HCT116 (cell line): ENCODE results near the gene PLCH2. TPM values are rescaled to one million over a fixed set of nuclear protein-coding genes. Genes with fewer than 3 reads are reported as not detected.

Experiments used
- ATAC-seq: fragments of 200-7000 bp; cut with Tn5 transposase; 2 replicates; pipeline ENCODE4 v1.9.1; 2020; ENCODE audit warnings: mild to moderate bottlenecking, moderate library complexity
- BruUV-seq: library from RNA; stranded (reverse); fragments of 400-500 nt; replicated peaks from 2 replicates; lab custom pipeline; 2021; lab: Mats Ljungman, UMichigan
- CTCF ChIA-PET: fragments of 300-600 bp; sonication (Branson Sonifier 250); formaldehyde crosslinking; loops from one replicate; lab custom pipeline; 2021; ENCODE audit warnings: antibody characterized with exemption; lab: Charles Lee
- POLR2A ChIA-PET: fragments of 300-600, 350-600 bp; sonication (Branson Sonifier 250); formaldehyde crosslinking; loops from one replicate; lab custom pipeline; 2021; ENCODE audit warnings: antibody characterized with exemption; lab: Charles Lee
- RAD21 ChIA-PET, 2 experiments: fragments of 300-600 bp; sonication (Branson Sonifier 250); formaldehyde crosslinking; loops; one replicate each; lab custom pipeline; 2023; ENCODE audit warnings: low total read pairs in 2 of 2; ENCODE audit not compliant: uncharacterized antibody in 2 of 2, unreplicated experiment in 2 of 2, low non-redundant PET in 1 of 2; lab: Charles Lee
- DNase-seq: peaks from one replicate; pipeline ENCODE4 v3.0.0-alpha.2; 2010; ENCODE audit warnings: low read depth, low spot score
- H2AFZ ChIP-seq: fragments of 200-600 bp; shearing (Covaris generic), sonication (generic); 2 replicates; pipeline ENCODE4 v1.6.1; 2017; ENCODE audit warnings: low read depth, mixed run types, mixed read lengths, antibody characterized with exemption, low read length; ENCODE audit not compliant: poor library complexity, severe bottlenecking
- H3K27ac ChIP-seq: 2 replicates; pipeline ENCODE4 v1.5.1; 2012; ENCODE audit warnings: low read depth, low read length
- H3K27me3 ChIP-seq: fragments of 200-600 bp; sonication (generic); 2 replicates; pipeline ENCODE4 v1.6.1; 2016; ENCODE audit warnings: mixed run types, low read length, mixed read lengths; ENCODE audit not compliant: insufficient read depth
- H3K36me3 ChIP-seq, 2 experiments: fragments of 200-500 bp in 1 of 2; fragments of 200-600 bp in 1 of 2; sonication (Bioruptor generic) in 1 of 2; sonication (generic) in 1 of 2; 2 replicates each; pipeline versions ENCODE4 v1.5.1 to v1.6.1; 2014 to 2016; ENCODE audit warnings: low read length in 2 of 2, inconsistent platforms in 1 of 2, mixed read lengths in 1 of 2, mixed run types in 1 of 2; ENCODE audit not compliant: insufficient read depth in 2 of 2, control insufficient read depth in 1 of 2
- H3K4me1 ChIP-seq, 2 experiments: fragments of 200-600 bp in 1 of 2; sonication (generic) in 1 of 2; 2 replicates each; pipeline versions ENCODE4 v1.5.1 to v1.6.1; 2012 to 2017; ENCODE audit warnings: low read length in 2 of 2, inconsistent platforms in 1 of 2, mild to moderate bottlenecking in 1 of 2, mixed read lengths in 1 of 2, mixed run types in 1 of 2, moderate library complexity in 1 of 2; ENCODE audit not compliant: insufficient read depth in 2 of 2, control insufficient read depth in 1 of 2
- H3K4me2 ChIP-seq: fragments of 200-600 bp; sonication (generic); 2 replicates; pipeline ENCODE4 v1.6.1; 2017; ENCODE audit warnings: mixed run types, low read length, mixed read lengths
- H3K4me3 ChIP-seq, 2 experiments: fragments of 200-600 bp in 1 of 2; sonication (generic) in 1 of 2; replicated peaks in 1 of 2; 2 replicates each; pipeline ENCODE4 v1.5.1; 2011 to 2016; ENCODE audit warnings: low read length in 2 of 2, control low read depth in 1 of 2, low read depth in 1 of 2, mild to moderate bottlenecking in 1 of 2, mixed read lengths in 1 of 2, mixed run types in 1 of 2
- H3K79me2 ChIP-seq: fragments of 200-600 bp; sonication (generic); 2 replicates; pipeline ENCODE4 v1.6.1; 2017; ENCODE audit warnings: mild to moderate bottlenecking, mixed run types, low read length, moderate library complexity, mixed read lengths; ENCODE audit not compliant: insufficient read depth
- H3K9ac ChIP-seq: fragments of 200-600 bp; sonication (generic); 2 replicates; pipeline ENCODE4 v1.6.1; 2016; ENCODE audit warnings: low read length, mixed read lengths
- H3K9me2 ChIP-seq: fragments of 200-600 bp; sonication (generic), shearing (Covaris generic); 2 replicates; pipeline ENCODE4 v1.6.1; 2017; ENCODE audit warnings: mixed run types, mild to moderate bottlenecking, moderate library complexity; ENCODE audit not compliant: insufficient read depth
- H3K9me3 ChIP-seq, 2 experiments: fragments of 200-500 bp in 1 of 2; fragments of 200-600 bp in 1 of 2; sonication (Bioruptor generic) in 1 of 2; sonication (generic) in 1 of 2; 2 replicates each; pipeline ENCODE4 v1.6.1; 2014 to 2017; ENCODE audit warnings: low read length in 2 of 2, mixed read lengths in 2 of 2, inconsistent platforms in 1 of 2, low read depth in 1 of 2, mild to moderate bottlenecking in 1 of 2, mixed run types in 1 of 2, moderate library complexity in 1 of 2; ENCODE audit not compliant: control insufficient read depth in 1 of 2, insufficient read depth in 1 of 2
- H4K20me1 ChIP-seq: fragments of 200-600 bp; sonication (generic), shearing (Covaris generic); 2 replicates; pipeline ENCODE4 v1.6.1; 2017; ENCODE audit warnings: mixed run types, mild to moderate bottlenecking, moderate library complexity; ENCODE audit not compliant: insufficient read depth
- CEBPB ChIP-seq: IDR thresholded peaks from 2 replicates; pipeline ENCODE4 v1.6.1; 2012; ENCODE audit warnings: low read depth
- EGR1 ChIP-seq: IDR thresholded peaks from 2 replicates; pipeline ENCODE4 v1.6.1; 2012; ENCODE audit warnings: low read depth
- ELF1 ChIP-seq: IDR thresholded peaks from 2 replicates; pipeline ENCODE4 v1.6.1; 2012; ENCODE audit warnings: low read depth, borderline replicate concordance
- EZH2 ChIP-seq: fragments of 200-600 bp; sonication (generic); IDR thresholded peaks from 2 replicates; pipeline ENCODE4 v1.6.1; 2017; ENCODE audit warnings: antibody characterized with exemption, mixed run types
- EZH2phosphoT487 ChIP-seq: fragments of 200-600 bp; IDR thresholded peaks from 2 replicates; pipeline ENCODE4 v1.6.1; 2018; ENCODE audit warnings: antibody characterized with exemption, borderline replicate concordance
- POLR2A ChIP-seq: IDR thresholded peaks from 2 replicates; pipeline ENCODE4 v1.7.0; 2011; ENCODE audit warnings: borderline replicate concordance; ENCODE audit not compliant: insufficient read depth, insufficient read length; ENCODE audit errors: extremely low read depth
- POLR2AphosphoS5 ChIP-seq: IDR thresholded peaks from 2 replicates; pipeline ENCODE4 v1.6.1; 2011; ENCODE audit warnings: mild to moderate bottlenecking, low read depth, low read length, moderate library complexity
- RAD21 ChIP-seq: IDR thresholded peaks from 2 replicates; pipeline ENCODE4 v1.6.1; 2012; ENCODE audit warnings: low read depth, mild to moderate bottlenecking
- SP1 ChIP-seq: IDR thresholded peaks from 2 replicates; pipeline ENCODE4 v1.6.1; 2012; ENCODE audit warnings: low read depth
- SRF ChIP-seq: IDR thresholded peaks from 2 replicates; pipeline ENCODE4 v1.6.1; 2012; ENCODE audit warnings: low read depth
- ZFX ChIP-seq: fragments of 450-650 bp; IDR thresholded peaks from 2 replicates; pipeline ENCODE4 v1.6.1; 2017
- ZNF274 ChIP-seq: fragments of 200-500 bp; sonication (Bioruptor generic); IDR thresholded peaks from 2 replicates; pipeline ENCODE4 v1.6.1; 2014; ENCODE audit warnings: mild to moderate bottlenecking, low read depth, low read length, inconsistent platforms
- intact Hi-C: fragments of 100-400 bp; cut with micrococcal nuclease; formaldehyde crosslinking; loops from 2 replicates; pipeline ENCODE4 v1.10.0; 2022
- total RNA-seq: library from RNA; stranded (reverse); gene quantifications from one replicate; pipeline ENCODE4 v1.2.1, GENCODE V29; 2021; ENCODE audit not compliant: unreplicated experiment
- TF ChIP-seq, protein P1 (sequence below), 3 experiments: fragments of 200-600 bp in 1 of 3; sonication (generic) in 1 of 3; IDR thresholded peaks in 2 of 3; conservative IDR thresholded peaks in 1 of 3; 2 replicates each; pipeline ENCODE4 v1.5.1; 2012 to 2017; ENCODE audit warnings: low read depth in 2 of 3, low read length in 2 of 3, antibody characterized with exemption in 1 of 3, borderline replicate concordance in 1 of 3, control low read depth in 1 of 3, mild to moderate bottlenecking in 1 of 3, mixed read lengths in 1 of 3, mixed run types in 1 of 3, moderate library complexity in 1 of 3; ENCODE audit not compliant: insufficient read depth in 1 of 3
- TF ChIP-seq, protein P2 (sequence below): IDR thresholded peaks from 2 replicates; pipeline ENCODE4 v1.6.1; 2012
- TF ChIP-seq, protein P3 (sequence below): IDR thresholded peaks from 2 replicates; pipeline ENCODE4 v1.6.1; 2011; ENCODE audit warnings: mild to moderate bottlenecking, low read length, moderate library complexity; ENCODE audit not compliant: insufficient replicate concordance; ENCODE audit errors: extremely low read depth

Gene PLCH2
- total RNA-seq, 1 experiment from 2014 or later, result 2.0 TPM

DNA sequence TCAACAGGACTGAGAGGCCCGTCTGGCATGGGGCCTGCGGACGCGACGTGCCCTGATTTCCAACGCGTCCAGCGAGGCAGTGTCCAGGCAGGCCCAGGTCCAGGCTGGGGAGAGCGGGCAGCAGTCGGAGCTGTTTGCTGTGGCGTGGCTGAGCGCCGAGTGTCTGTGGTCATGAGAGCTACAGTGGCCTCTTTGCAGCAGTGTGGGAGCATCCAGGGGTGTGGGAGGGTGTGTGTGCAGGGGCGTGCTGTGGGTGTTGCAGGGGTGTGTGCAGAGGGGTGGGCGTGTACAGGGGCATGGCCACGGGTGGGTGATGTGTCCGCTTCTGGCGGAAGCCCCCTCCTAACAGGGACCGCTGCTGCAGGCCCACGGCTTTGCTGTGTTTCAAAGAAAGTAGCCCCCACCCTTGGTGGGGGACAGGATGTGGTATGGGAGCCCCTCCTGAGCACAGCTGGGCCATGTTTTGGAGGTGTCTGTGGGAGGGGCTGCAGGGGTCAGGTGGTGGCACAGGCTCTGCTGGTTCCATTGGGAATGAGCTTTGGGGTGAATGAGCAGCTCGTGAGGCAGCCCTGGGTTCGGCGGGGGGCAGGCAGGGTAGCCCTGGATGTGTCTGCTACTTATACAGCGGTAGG is 17.7 kb downstream of the PLCH2 start (continued):
- TF ChIP-seq, protein P1, sequence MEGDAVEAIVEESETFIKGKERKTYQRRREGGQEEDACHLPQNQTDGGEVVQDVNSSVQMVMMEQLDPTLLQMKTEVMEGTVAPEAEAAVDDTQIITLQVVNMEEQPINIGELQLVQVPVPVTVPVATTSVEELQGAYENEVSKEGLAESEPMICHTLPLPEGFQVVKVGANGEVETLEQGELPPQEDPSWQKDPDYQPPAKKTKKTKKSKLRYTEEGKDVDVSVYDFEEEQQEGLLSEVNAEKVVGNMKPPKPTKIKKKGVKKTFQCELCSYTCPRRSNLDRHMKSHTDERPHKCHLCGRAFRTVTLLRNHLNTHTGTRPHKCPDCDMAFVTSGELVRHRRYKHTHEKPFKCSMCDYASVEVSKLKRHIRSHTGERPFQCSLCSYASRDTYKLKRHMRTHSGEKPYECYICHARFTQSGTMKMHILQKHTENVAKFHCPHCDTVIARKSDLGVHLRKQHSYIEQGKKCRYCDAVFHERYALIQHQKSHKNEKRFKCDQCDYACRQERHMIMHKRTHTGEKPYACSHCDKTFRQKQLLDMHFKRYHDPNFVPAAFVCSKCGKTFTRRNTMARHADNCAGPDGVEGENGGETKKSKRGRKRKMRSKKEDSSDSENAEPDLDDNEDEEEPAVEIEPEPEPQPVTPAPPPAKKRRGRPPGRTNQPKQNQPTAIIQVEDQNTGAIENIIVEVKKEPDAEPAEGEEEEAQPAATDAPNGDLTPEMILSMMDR (IDR thresholded peaks at IDR 0.05 in 2 of 3, conservative IDR thresholded peaks at IDR 0.05 in 1 of 3; ENCODE audit: borderline replicate concordance in 1 of 3, insufficient read depth in 1 of 3, low read depth in 2 of 3, low read length in 2 of 3), result no peak
- TF ChIP-seq, all 23 proteins: peak for 0

DNA sequence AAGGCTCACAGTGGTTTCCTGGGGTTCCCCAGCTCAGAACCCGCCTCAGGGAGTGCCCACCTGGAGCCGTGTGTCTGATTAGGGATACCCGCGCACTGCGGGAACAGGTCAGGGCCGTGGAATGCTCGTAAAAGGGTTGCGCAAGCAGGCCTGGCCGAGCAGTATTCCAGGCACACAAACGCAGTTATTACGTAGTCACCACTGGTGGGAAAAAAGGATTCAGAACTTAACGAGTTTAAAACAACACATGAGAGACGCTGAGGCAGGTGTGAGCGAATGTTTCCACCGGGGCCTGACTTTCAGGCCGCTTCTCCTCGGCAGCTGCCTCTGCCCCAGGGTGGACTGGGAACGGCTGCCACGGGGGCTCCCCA is 18.2 kb downstream of the PLCH2 start:
- Histone ChIP-seq H3K27me3 (no peaks in the 10 kb centered on the region), H3K79me2 (no peaks in the 10 kb centered on the region), H3K4me3 (no peak overlapping the region), H3K9me3 (no peaks in the 10 kb centered on the region), H2AFZ (no peak overlapping the region), H3K4me1 (peaks cover 9 to 11% of the 10 kb centered on the region in 2 experiments; a peak in 3 of 4 replicates), H3K4me2 (peak overlapping the region; percentile 23; the same call in 1 of the 2 replicates), H3K27ac (no peak overlapping the region), H3K36me3 (no peaks in the 10 kb centered on the region), H3K9me2 (no peaks in the 10 kb centered on the region)
- RAD21 ChIA-PET, result no interaction called here
- no TSS peak for BruUV-seq
- POLR2A ChIA-PET, result no interaction called here
- peak; percentile 68 for ATAC-seq
- intact Hi-C loops, result loop anchor here (1.0 kb wide), 1 partner anchor 43 kb away; no protein-coding TSS in a partner anchor
- DNase-seq, result peak; percentile 33
- CTCF ChIA-PET, result no interaction called here
- TF ChIP-seq CEBPB (peak; percentile 99), ZFX (no peak)
- TF ChIP-seq, all 23 proteins: peak for 1
- H4K20me1 ChIP-seq, result no peaks in the 10 kb centered on the region
- no peak overlapping the region for H3K9ac ChIP-seq

DNA sequence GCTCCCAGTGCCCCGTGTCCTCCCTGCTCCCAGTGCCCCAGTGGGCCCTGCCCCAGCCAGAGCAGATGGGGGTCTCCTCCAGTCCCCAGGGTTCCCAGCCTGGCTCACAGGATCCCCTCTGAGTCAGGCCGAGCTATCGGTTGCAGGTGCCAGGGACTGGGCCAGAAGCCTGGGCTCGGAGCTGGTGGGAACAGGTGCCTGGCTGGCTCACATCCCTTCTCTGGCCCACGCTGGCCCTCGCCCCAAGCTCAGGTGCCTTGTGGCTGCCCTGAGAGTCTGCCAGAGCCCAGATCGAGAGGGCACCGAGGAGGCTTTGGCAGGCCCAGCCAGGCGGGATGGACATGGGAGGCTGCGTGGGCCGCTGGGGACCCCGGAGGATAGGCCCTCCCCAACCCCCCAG is 18.9 kb downstream of the PLCH2 start:
- no peaks in the 10 kb centered on the region for H3K27me3 ChIP-seq
- ATAC-seq (no peak), DNase-seq (no peak)
- POLR2A ChIA-PET, result no interaction called here
- H3K9me3 ChIP-seq, result no peaks in the 10 kb centered on the region
- H3K9me2 ChIP-seq, result no peaks in the 10 kb centered on the region
- BruUV-seq, result no TSS peak
- H3K27ac ChIP-seq, result no peak overlapping the region
- peaks cover 9 to 11% of the 10 kb centered on the region in 2 experiments; a peak in 3 of 4 replicates for H3K4me1 ChIP-seq
- CTCF ChIA-PET, result no interaction called here
- intact Hi-C loops, result no loop called here
- H3K4me3 ChIP-seq, result no peak overlapping the region
- H2AFZ ChIP-seq, result no peak overlapping the region
- no peak overlapping the region for H3K4me2 ChIP-seq
- no peaks in the 10 kb centered on the region for H3K36me3 ChIP-seq
- no peaks in the 10 kb centered on the region for H4K20me1 ChIP-seq
- no peak for TF ChIP-seq POLR2A
- TF ChIP-seq SRF, result no peak
- TF ChIP-seq POLR2AphosphoS5, result no peak
- TF ChIP-seq EZH2, result no peak
- no peak for TF ChIP-seq EZH2phosphoT487
- TF ChIP-seq ZNF274, result no peak
- TF ChIP-seq EGR1, result no peak
- TF ChIP-seq, protein P2, sequence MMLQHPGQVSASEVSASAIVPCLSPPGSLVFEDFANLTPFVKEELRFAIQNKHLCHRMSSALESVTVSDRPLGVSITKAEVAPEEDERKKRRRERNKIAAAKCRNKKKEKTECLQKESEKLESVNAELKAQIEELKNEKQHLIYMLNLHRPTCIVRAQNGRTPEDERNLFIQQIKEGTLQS, result no peak
- TF ChIP-seq, protein P3, sequence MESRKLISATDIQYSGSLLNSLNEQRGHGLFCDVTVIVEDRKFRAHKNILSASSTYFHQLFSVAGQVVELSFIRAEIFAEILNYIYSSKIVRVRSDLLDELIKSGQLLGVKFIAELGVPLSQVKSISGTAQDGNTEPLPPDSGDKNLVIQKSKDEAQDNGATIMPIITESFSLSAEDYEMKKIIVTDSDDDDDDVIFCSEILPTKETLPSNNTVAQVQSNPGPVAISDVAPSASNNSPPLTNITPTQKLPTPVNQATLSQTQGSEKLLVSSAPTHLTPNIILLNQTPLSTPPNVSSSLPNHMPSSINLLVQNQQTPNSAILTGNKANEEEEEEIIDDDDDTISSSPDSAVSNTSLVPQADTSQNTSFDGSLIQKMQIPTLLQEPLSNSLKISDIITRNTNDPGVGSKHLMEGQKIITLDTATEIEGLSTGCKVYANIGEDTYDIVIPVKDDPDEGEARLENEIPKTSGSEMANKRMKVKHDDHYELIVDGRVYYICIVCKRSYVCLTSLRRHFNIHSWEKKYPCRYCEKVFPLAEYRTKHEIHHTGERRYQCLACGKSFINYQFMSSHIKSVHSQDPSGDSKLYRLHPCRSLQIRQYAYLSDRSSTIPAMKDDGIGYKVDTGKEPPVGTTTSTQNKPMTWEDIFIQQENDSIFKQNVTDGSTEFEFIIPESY, result no peak
- TF ChIP-seq RAD21, result no peak
- no peak for TF ChIP-seq ELF1
- no peak for TF ChIP-seq ZFX
- no peak for TF ChIP-seq SP1
- RAD21 ChIA-PET, result no interaction called here
- H3K9ac ChIP-seq, result no peak overlapping the region
- H3K79me2 ChIP-seq, result no peaks in the 10 kb centered on the region
